ENCODE results near the gene SLC39A11.

DNA sequence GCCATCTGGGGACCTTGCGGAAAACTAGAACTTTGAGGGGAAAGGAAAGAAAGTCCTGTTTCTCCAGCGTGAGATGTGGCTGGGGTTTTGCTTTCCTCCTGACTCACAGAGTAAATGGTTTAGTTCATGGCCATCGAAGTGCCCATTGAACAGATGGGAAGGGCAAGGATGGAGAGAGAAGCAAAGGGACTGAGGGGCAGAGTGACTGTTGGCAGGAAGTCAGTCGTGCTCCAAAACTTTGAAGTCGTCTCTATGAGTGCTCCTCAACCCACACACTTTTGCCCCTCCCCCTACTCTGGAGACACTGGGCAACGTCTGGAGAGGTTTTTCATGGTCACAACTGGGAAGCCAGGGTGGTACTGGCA, 476.9 kb downstream of the SLC39A11 start:
- TF ChIP-seq, protein P1, sequence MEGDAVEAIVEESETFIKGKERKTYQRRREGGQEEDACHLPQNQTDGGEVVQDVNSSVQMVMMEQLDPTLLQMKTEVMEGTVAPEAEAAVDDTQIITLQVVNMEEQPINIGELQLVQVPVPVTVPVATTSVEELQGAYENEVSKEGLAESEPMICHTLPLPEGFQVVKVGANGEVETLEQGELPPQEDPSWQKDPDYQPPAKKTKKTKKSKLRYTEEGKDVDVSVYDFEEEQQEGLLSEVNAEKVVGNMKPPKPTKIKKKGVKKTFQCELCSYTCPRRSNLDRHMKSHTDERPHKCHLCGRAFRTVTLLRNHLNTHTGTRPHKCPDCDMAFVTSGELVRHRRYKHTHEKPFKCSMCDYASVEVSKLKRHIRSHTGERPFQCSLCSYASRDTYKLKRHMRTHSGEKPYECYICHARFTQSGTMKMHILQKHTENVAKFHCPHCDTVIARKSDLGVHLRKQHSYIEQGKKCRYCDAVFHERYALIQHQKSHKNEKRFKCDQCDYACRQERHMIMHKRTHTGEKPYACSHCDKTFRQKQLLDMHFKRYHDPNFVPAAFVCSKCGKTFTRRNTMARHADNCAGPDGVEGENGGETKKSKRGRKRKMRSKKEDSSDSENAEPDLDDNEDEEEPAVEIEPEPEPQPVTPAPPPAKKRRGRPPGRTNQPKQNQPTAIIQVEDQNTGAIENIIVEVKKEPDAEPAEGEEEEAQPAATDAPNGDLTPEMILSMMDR (IDR thresholded peaks at IDR 0.05) = no peak
- no peak for TF ChIP-seq POLR2A (IDR thresholded peaks at IDR 0.05)

All from thyroid gland (tissue), 4 donors.